Activated T-cell treated with anti-CD3 and anti-CD28 coated beads, Interleukin-2, amount 50 U/mL, for 72 hours (primary cell): ENCODE data around the gene SAAL1. TPM values are rescaled to one million over a fixed set of nuclear protein-coding genes. Genes with fewer than 3 reads are reported as not detected.

ENCODE experiments used
- ATAC-seq, 2 donors: fragments of 150-1000 bp; cut with Tn5 transposase; replicated peaks in 1 of 2; 2 replicates each; pipeline ENCODE4 v1.10.0; 2021; ENCODE audit warnings: moderate library complexity in 2 of 2, mild to moderate bottlenecking in 1 of 2
- DNase-seq, 2 donors: peaks; one replicate each; pipeline ENCODE4 v3.0.0; 2021 to 2022; ENCODE audit warnings: mixed read lengths in 1 of 2
- H3K27ac Mint-ChIP-seq: one replicate; pipeline ENCODE4 v1.8.0; 2022; ENCODE audit warnings: mild to moderate bottlenecking, moderate library complexity, mixed read lengths
- H3K27me3 Mint-ChIP-seq: one replicate; pipeline ENCODE4 v1.8.0; 2022; ENCODE audit warnings: low read depth, mixed read lengths
- H3K36me3 Mint-ChIP-seq, 2 donors: one replicate each; pipeline ENCODE4 v1.8.0; 2022; ENCODE audit warnings: mixed read lengths in 2 of 2, mild to moderate bottlenecking in 1 of 2; ENCODE audit not compliant: insufficient read depth in 2 of 2
- H3K4me1 Mint-ChIP-seq: one replicate; pipeline ENCODE4 v1.8.0; 2022; ENCODE audit warnings: low read depth, mixed read lengths
- H3K4me3 Mint-ChIP-seq, 2 donors: one replicate each; pipeline ENCODE4 v1.8.0; 2022; ENCODE audit warnings: mild to moderate bottlenecking in 2 of 2, mixed read lengths in 2 of 2, moderate library complexity in 2 of 2
- H3K9me3 Mint-ChIP-seq, 2 donors: one replicate each; pipeline ENCODE4 v1.8.0; 2022; ENCODE audit warnings: mixed read lengths in 2 of 2
- total RNA-seq, 2 donors: library from RNA; stranded (reverse); gene quantifications; one replicate each; pipeline ENCODE4 v1.2.3, GENCODE V29; 2022

The SAAL1 gene
- total RNA-seq, 2 donors from 2014 or later = 29.3 to 39.3 TPM

- Mint-ChIP-seq H3K27ac (no peak overlapping the region), H3K9me3 (no peaks in the 10 kb centered on the region), H3K36me3 (no peaks in the 10 kb centered on the region), H3K4me3 (no peak overlapping the region), H3K4me1 (peaks cover 9% of the 10 kb centered on the region), H3K27me3 (peaks cover 24% of the 10 kb centered on the region)
- no peak for ATAC-seq
- no peak for DNase-seq
Measured at GRCh38 chr11:18111005-18111404, 5.1 kb upstream of the SAAL1 start.

GRCh38 chr11:18108254-18108653 lies 2.4 kb upstream of the SAAL1 start:
- H3K27me3 Mint-ChIP-seq = peaks cover 7% of the 10 kb centered on the region
- DNase-seq = no peak
- no peak overlapping the region for H3K4me3 Mint-ChIP-seq
- no peak for ATAC-seq
- H3K4me1 Mint-ChIP-seq = peaks cover 27% of the 10 kb centered on the region
- H3K36me3 Mint-ChIP-seq = peaks cover 1 to 3% of the 10 kb centered on the region in 2 donors
- no peaks in the 10 kb centered on the region for H3K9me3 Mint-ChIP-seq
- H3K27ac Mint-ChIP-seq = no peak overlapping the region

GRCh38 chr11:18106688-18107087 lies 806 bp upstream of the SAAL1 start:
- peaks cover 1 to 7% of the 10 kb centered on the region in 2 donors for H3K36me3 Mint-ChIP-seq
- H3K9me3 Mint-ChIP-seq = no peaks in the 10 kb centered on the region
- peak overlapping the region; percentile 64 to 94 for H3K4me3 Mint-ChIP-seq
- no peak for ATAC-seq
- DNase-seq = no peak
- no peaks in the 10 kb centered on the region for H3K27me3 Mint-ChIP-seq
- no peak overlapping the region for H3K27ac Mint-ChIP-seq
- peaks cover 31% of the 10 kb centered on the region for H3K4me1 Mint-ChIP-seq

GRCh38 chr11:18105086-18105801 lies 638 bp downstream of the SAAL1 start:
- H3K36me3 Mint-ChIP-seq = peaks cover 6 to 12% of the 10 kb centered on the region in 2 donors
- no peak for DNase-seq
- H3K4me1 Mint-ChIP-seq = peaks cover 40% of the 10 kb centered on the region
- H3K4me3 Mint-ChIP-seq = peak overlapping the region; percentile 94 to 99
- peak overlapping the region; percentile 95 for H3K27ac Mint-ChIP-seq
- no peaks in the 10 kb centered on the region for H3K9me3 Mint-ChIP-seq
- ATAC-seq = no peak
- no peaks in the 10 kb centered on the region for H3K27me3 Mint-ChIP-seq

GRCh38 chr11:18100926-18101656 lies 4.8 kb downstream of the SAAL1 start:
- Mint-ChIP-seq H3K9me3 (no peaks in the 10 kb centered on the region), H3K27ac (peak overlapping the region; percentile 68), H3K4me1 (peaks cover 36% of the 10 kb centered on the region), H3K27me3 (no peaks in the 10 kb centered on the region), H3K36me3 (peaks cover 8 to 18% of the 10 kb centered on the region in 2 donors), H3K4me3 (peak overlapping the region in 1 of 2 donors; percentile 15)
- no peak for DNase-seq
- no peak for ATAC-seq

- DNase-seq (no peak), ATAC-seq (no peak)
- Mint-ChIP-seq H3K4me1 (no peaks in the 10 kb centered on the region), H3K4me3 (no peak overlapping the region), H3K27ac (peak overlapping the region; percentile 8), H3K36me3 (peaks cover 15 to 22% of the 10 kb centered on the region in 2 donors), H3K9me3 (no peaks in the 10 kb centered on the region), H3K27me3 (no peaks in the 10 kb centered on the region)
Measured at GRCh38 chr11:18093959-18094358, 11.9 kb downstream of the SAAL1 start.

- H3K9me3 Mint-ChIP-seq = no peaks in the 10 kb centered on the region
- no peak overlapping the region for H3K4me3 Mint-ChIP-seq
- no peak overlapping the region for H3K27ac Mint-ChIP-seq
- peaks cover 19 to 30% of the 10 kb centered on the region in 2 donors for H3K36me3 Mint-ChIP-seq
- H3K27me3 Mint-ChIP-seq = no peaks in the 10 kb centered on the region
- no peak for ATAC-seq
- no peaks in the 10 kb centered on the region for H3K4me1 Mint-ChIP-seq
- no peak for DNase-seq
Measured at GRCh38 chr11:18091731-18092130, 14.2 kb downstream of the SAAL1 start.

- H3K4me1 Mint-ChIP-seq = no peaks in the 10 kb centered on the region
Measured at GRCh38 chr11:18088966-18089365, 16.9 kb downstream of the SAAL1 start.

GRCh38 chr11:18088366-18088765 lies 17.5 kb downstream of the SAAL1 start:
- H3K27me3 Mint-ChIP-seq = no peaks in the 10 kb centered on the region
- H3K27ac Mint-ChIP-seq = no peak overlapping the region
- no peak for ATAC-seq
- no peaks in the 10 kb centered on the region for H3K4me1 Mint-ChIP-seq
- no peak for DNase-seq
- peaks cover 8 to 26% of the 10 kb centered on the region in 2 donors for H3K36me3 Mint-ChIP-seq
- no peaks in the 10 kb centered on the region for H3K9me3 Mint-ChIP-seq
- H3K4me3 Mint-ChIP-seq = no peak overlapping the region

More at GRCh38 chr11:18088966-18089365, 16.9 kb downstream of the SAAL1 start:
- Mint-ChIP-seq H3K27me3 (no peaks in the 10 kb centered on the region), H3K36me3 (peaks cover 11 to 28% of the 10 kb centered on the region in 2 donors), H3K9me3 (no peaks in the 10 kb centered on the region), H3K27ac (no peak overlapping the region), H3K4me3 (no peak overlapping the region)
- ATAC-seq (no peak), DNase-seq (no peak)

- ATAC-seq (no peak), DNase-seq (no peak)
- no peaks in the 10 kb centered on the region for H3K4me1 Mint-ChIP-seq
- H3K27me3 Mint-ChIP-seq = no peaks in the 10 kb centered on the region
- H3K4me3 Mint-ChIP-seq = no peak overlapping the region
- H3K36me3 Mint-ChIP-seq = peaks cover 6 to 24% of the 10 kb centered on the region in 2 donors
- H3K9me3 Mint-ChIP-seq = no peaks in the 10 kb centered on the region
- H3K27ac Mint-ChIP-seq = peak overlapping the region; percentile 71
Measured at GRCh38 chr11:18081551-18081950, 24.3 kb downstream of the SAAL1 start.

GRCh38 chr11:18080451-18080850 lies 25.4 kb downstream of the SAAL1 start:
- Mint-ChIP-seq H3K4me3 (no peak overlapping the region), H3K9me3 (no peaks in the 10 kb centered on the region)

GRCh38 chr11:18078909-18079308 lies 27.0 kb downstream of the SAAL1 start:
- H3K4me1 Mint-ChIP-seq = no peaks in the 10 kb centered on the region
- no peak for DNase-seq
- peak in 1 of 2 donors; percentile 43 for ATAC-seq
- no peak overlapping the region for H3K27ac Mint-ChIP-seq
- H3K9me3 Mint-ChIP-seq = no peaks in the 10 kb centered on the region
- peaks cover 6 to 20% of the 10 kb centered on the region in 2 donors for H3K36me3 Mint-ChIP-seq
- no peaks in the 10 kb centered on the region for H3K27me3 Mint-ChIP-seq
- no peak overlapping the region for H3K4me3 Mint-ChIP-seq

More at GRCh38 chr11:18080451-18080850, 25.4 kb downstream of the SAAL1 start:
- DNase-seq (no peak), ATAC-seq (no peak)
- no peaks in the 10 kb centered on the region for H3K27me3 Mint-ChIP-seq
- no peak overlapping the region for H3K27ac Mint-ChIP-seq
- peaks cover 6 to 22% of the 10 kb centered on the region in 2 donors for H3K36me3 Mint-ChIP-seq
- no peaks in the 10 kb centered on the region for H3K4me1 Mint-ChIP-seq

GRCh38 chr11:18075444-18075843 lies 30.4 kb downstream of the SAAL1 start:
- DNase-seq (no peak), ATAC-seq (no peak)
- peaks cover under 1 to 8% of the 10 kb centered on the region in 2 donors for H3K36me3 Mint-ChIP-seq
- H3K9me3 Mint-ChIP-seq = no peaks in the 10 kb centered on the region
- no peaks in the 10 kb centered on the region for H3K4me1 Mint-ChIP-seq
- peak overlapping the region; percentile 63 for H3K27ac Mint-ChIP-seq
- H3K4me3 Mint-ChIP-seq = no peak overlapping the region
- H3K27me3 Mint-ChIP-seq = no peaks in the 10 kb centered on the region
